HG03342 (cell line): ENCODE data around the gene ATP11C.
"Not testable (repeated sequence)": the region's sequence is repeated elsewhere in the genome, so short reads cannot be mapped to it uniquely, and the experiment has no call there.

Experiments used
- ATAC-seq: cut with Tn5 transposase; IDR thresholded peaks from one replicate; pipeline ENCODE4 v1.9.1; 2021; ENCODE audit warnings: mild to moderate bottlenecking, moderate library complexity; ENCODE audit not compliant: unreplicated experiment

Gene ATP11C

GRCh38 chrX:139932901-139933796 is at the start of gene ATP11C:
Gene ATP11C (minus strand): TSS chrX:139933053. CDS start chrX:139932042, 1,011 bp downstream.
- ATAC-seq, result peak; percentile 76

GRCh38 chrX:139974471-139974870 is 41.6 kb upstream of the ATP11C start:
- ATAC-seq, result no peak

GRCh38 chrX:139972629-139973624 is 40.1 kb upstream of the ATP11C start:
- ATAC-seq, result no peak

- no peak for ATAC-seq
Measured at GRCh38 chrX:139972113-139972512, 39.3 kb upstream of the ATP11C start.

GRCh38 chrX:139971394-139971749 is 38.5 kb upstream of the ATP11C start:
- no peak for ATAC-seq

- ATAC-seq, result no peak
Measured at GRCh38 chrX:139969286-139969685, 36.4 kb upstream of the ATP11C start.

GRCh38 chrX:139967750-139968149 is 34.9 kb upstream of the ATP11C start:
- no peak for ATAC-seq

- ATAC-seq, result no peak
Measured at GRCh38 chrX:139967300-139967699, 34.4 kb upstream of the ATP11C start.

- not testable (repeated sequence) for ATAC-seq
Measured at GRCh38 chrX:139966159-139966558, 33.3 kb upstream of the ATP11C start.

GRCh38 chrX:139965421-139965820 is 32.6 kb upstream of the ATP11C start, which contains the start of gene CXorf66:
Gene CXorf66 (minus strand): TSS chrX:139965521. CDS start chrX:139965496, 25 bp downstream.
- ATAC-seq, result no peak

GRCh38 chrX:139961091-139961490 is 28.2 kb upstream of the ATP11C start:
- not testable (repeated sequence) for ATAC-seq

- no peak for ATAC-seq
Measured at GRCh38 chrX:139949703-139950102, 16.9 kb upstream of the ATP11C start.

GRCh38 chrX:139945075-139945474 is 12.2 kb upstream of the ATP11C start:
- ATAC-seq, result no peak

GRCh38 chrX:139936259-139936658 is 3.4 kb upstream of the ATP11C start:
- ATAC-seq, result no peak

- no peak for ATAC-seq
Measured at GRCh38 chrX:139933904-139934303, 1.1 kb upstream of the ATP11C start.

- ATAC-seq, result peak; percentile 32
Measured at GRCh38 chrX:139932073-139932900, 566 bp downstream of the ATP11C start.

- no peak for ATAC-seq
Measured at GRCh38 chrX:139931646-139932072, 1.2 kb downstream of the ATP11C start.

- no peak for ATAC-seq
Measured at GRCh38 chrX:139930916-139931645, 1.8 kb downstream of the ATP11C start.

GRCh38 chrX:139930401-139930800 is 2.5 kb downstream of the ATP11C start:
- no peak for ATAC-seq

- no peak for ATAC-seq
Measured at GRCh38 chrX:139929876-139930275, 3.0 kb downstream of the ATP11C start.
